HAP-1 (cell line): ENCODE measurements around the gene MGAT4A.
A peak's percentile ranks its signal among the peaks of the same experiment; 100 is the strongest.

Experiments
- DNase-seq, 2 experiments: peaks; one replicate each; pipeline ENCODE4 v3.0.0-alpha.2; 2016 to 2020; ENCODE audit warnings: low spot score in 2 of 2
- H3K27me3 ChIP-seq: fragments of 250-450 bp; sonication (Bioruptor Pico); 2 replicates; pipeline ENCODE4 v1.5.1; 2020; ENCODE audit warnings: low read depth, mild to moderate bottlenecking, moderate library complexity
- H3K36me3 ChIP-seq: fragments of 250-450 bp; sonication (Bioruptor Pico); replicated peaks from 2 replicates; pipeline ENCODE4 v1.5.1; 2020; ENCODE audit warnings: mild to moderate bottlenecking
- H3K4me1 ChIP-seq: fragments of 250-450 bp; sonication (Bioruptor Pico); 2 replicates; pipeline ENCODE4 v1.5.1; 2020; ENCODE audit warnings: mild to moderate bottlenecking
- H3K4me3 ChIP-seq: fragments of 250-450 bp; sonication (Bioruptor Pico); 2 replicates; pipeline ENCODE4 v1.5.1; 2020; ENCODE audit warnings: mild to moderate bottlenecking, moderate library complexity
- H3K9me3 ChIP-seq: fragments of 250-450 bp; sonication (Bioruptor Pico); 2 replicates; pipeline ENCODE4 v1.5.1; 2020; ENCODE audit warnings: mild to moderate bottlenecking, moderate library complexity
- in situ Hi-C: fragments of 300-500 bp; cut with MboI; formaldehyde crosslinking; loops from 3 replicates; pipeline ENCODE4 v1.14.3; 2020; ENCODE audit warnings: low sequenced_read_pairs, inconsistent platforms, mixed read lengths

MGAT4A gene

GRCh38 chr2:98634406-98635092 is 96.4 kb downstream of the MGAT4A start:
- in situ Hi-C loops: no loop called here
- H3K27me3 ChIP-seq: no peaks in the 10 kb centered on the region
- peak in 1 of 2 experiments; percentile 51 for DNase-seq
- no peak overlapping the region for H3K4me3 ChIP-seq
- no peaks in the 10 kb centered on the region for H3K36me3 ChIP-seq
- H3K4me1 ChIP-seq: no peaks in the 10 kb centered on the region
- H3K9me3 ChIP-seq: no peaks in the 10 kb centered on the region

GRCh38 chr2:98632351-98632750 is 98.6 kb downstream of the MGAT4A start:
- no peak overlapping the region for H3K4me3 ChIP-seq
- H3K9me3 ChIP-seq: no peaks in the 10 kb centered on the region
- no peaks in the 10 kb centered on the region for H3K27me3 ChIP-seq
- in situ Hi-C loops: no loop called here
- no peak for DNase-seq
- no peaks in the 10 kb centered on the region for H3K36me3 ChIP-seq
- no peaks in the 10 kb centered on the region for H3K4me1 ChIP-seq

- no peaks in the 10 kb centered on the region for H3K27me3 ChIP-seq
- DNase-seq: no peak
- in situ Hi-C loops: no loop called here
Observed at GRCh38 chr2:98623657-98624056, 107.3 kb downstream of the MGAT4A start.

GRCh38 chr2:98617149-98617548 is 113.8 kb downstream of the MGAT4A start:
- Histone ChIP-seq H3K4me3 (no peak overlapping the region), H3K27me3 (no peaks in the 10 kb centered on the region), H3K4me1 (no peaks in the 10 kb centered on the region), H3K36me3 (peaks cover 42% of the 10 kb centered on the region), H3K9me3 (no peaks in the 10 kb centered on the region)
- no peak for DNase-seq
- in situ Hi-C loops: no loop called here

More at GRCh38 chr2:98623657-98624056, 107.3 kb downstream of the MGAT4A start:
- no peaks in the 10 kb centered on the region for H3K4me1 ChIP-seq
- H3K4me3 ChIP-seq: no peak overlapping the region
- H3K36me3 ChIP-seq: peaks cover under 1% of the 10 kb centered on the region
- H3K9me3 ChIP-seq: no peaks in the 10 kb centered on the region; the same call in 1 of the 2 replicates

- in situ Hi-C loops: no loop called here
- no peak for DNase-seq
- Histone ChIP-seq H3K36me3 (peaks cover 56% of the 10 kb centered on the region), H3K4me1 (no peaks in the 10 kb centered on the region; the same call in 1 of the 2 replicates), H3K9me3 (no peaks in the 10 kb centered on the region), H3K27me3 (no peaks in the 10 kb centered on the region), H3K4me3 (no peak overlapping the region)
Observed at GRCh38 chr2:98615481-98615880, 115.5 kb downstream of the MGAT4A start.

- peaks cover 66% of the 10 kb centered on the region for H3K36me3 ChIP-seq
- in situ Hi-C loops: no loop called here
- no peak for DNase-seq
Observed at GRCh38 chr2:98614024-98614739, 116.8 kb downstream of the MGAT4A start.

GRCh38 chr2:98608962-98609604 is 121.8 kb downstream of the MGAT4A start:
- peaks cover 11% of the 10 kb centered on the region for H3K4me1 ChIP-seq
- no peaks in the 10 kb centered on the region for H3K27me3 ChIP-seq
- H3K9me3 ChIP-seq: no peaks in the 10 kb centered on the region
- H3K4me3 ChIP-seq: peak overlapping the region; percentile 90
- in situ Hi-C loops: no loop called here
- no peak for DNase-seq
- H3K36me3 ChIP-seq: peaks cover 47% of the 10 kb centered on the region

More at GRCh38 chr2:98614024-98614739, 116.8 kb downstream of the MGAT4A start:
- H3K27me3 ChIP-seq: no peaks in the 10 kb centered on the region
- peaks cover 11% of the 10 kb centered on the region for H3K4me1 ChIP-seq
- H3K4me3 ChIP-seq: no peak overlapping the region
- H3K9me3 ChIP-seq: no peaks in the 10 kb centered on the region

GRCh38 chr2:98608116-98608961 is 122.6 kb downstream of the MGAT4A start, which contains the start of the genes COA5 and UNC50:
TSS of gene COA5 (minus strand) at chr2:98608512. CDS start at chr2:98608405, 107 bp downstream.
TSS of gene UNC50 (plus strand) at chr2:98608589. CDS start at chr2:98609760, 1,171 bp downstream.
- in situ Hi-C loops: no loop called here
- Histone ChIP-seq H3K4me1 (peaks cover 11% of the 10 kb centered on the region), H3K27me3 (no peaks in the 10 kb centered on the region), H3K36me3 (peaks cover 50% of the 10 kb centered on the region), H3K4me3 (peak within 1 kb of the TSS; percentile 90), H3K9me3 (no peaks in the 10 kb centered on the region)
- peak; percentile 82 to 92 for DNase-seq

GRCh38 chr2:98607741-98608115 is 123.2 kb downstream of the MGAT4A start:
- in situ Hi-C loops: no loop called here
- peak overlapping the region; percentile 90 for H3K4me3 ChIP-seq
- H3K4me1 ChIP-seq: peaks cover 11% of the 10 kb centered on the region
- H3K36me3 ChIP-seq: peaks cover 45% of the 10 kb centered on the region
- DNase-seq: no peak
- H3K9me3 ChIP-seq: no peaks in the 10 kb centered on the region
- H3K27me3 ChIP-seq: no peaks in the 10 kb centered on the region

- no peaks in the 10 kb centered on the region for H3K9me3 ChIP-seq
- peak overlapping the region; percentile 90 for H3K4me3 ChIP-seq
- H3K36me3 ChIP-seq: peaks cover 44% of the 10 kb centered on the region
- H3K27me3 ChIP-seq: no peaks in the 10 kb centered on the region
- no peak for DNase-seq
- in situ Hi-C loops: no loop called here
- peaks cover 11% of the 10 kb centered on the region for H3K4me1 ChIP-seq
Observed at GRCh38 chr2:98607104-98607503, 123.8 kb downstream of the MGAT4A start.

GRCh38 chr2:98606431-98606830 is 124.5 kb downstream of the MGAT4A start:
- H3K27me3 ChIP-seq: no peaks in the 10 kb centered on the region
- peaks cover 45% of the 10 kb centered on the region for H3K36me3 ChIP-seq
- no peaks in the 10 kb centered on the region for H3K9me3 ChIP-seq
- in situ Hi-C loops: no loop called here
- peaks cover 11% of the 10 kb centered on the region for H3K4me1 ChIP-seq
- DNase-seq: no peak
- no peak overlapping the region for H3K4me3 ChIP-seq

- no peak overlapping the region for H3K4me3 ChIP-seq
- in situ Hi-C loops: no loop called here
- peaks cover 39% of the 10 kb centered on the region for H3K36me3 ChIP-seq
Observed at GRCh38 chr2:98605076-98605475, 125.9 kb downstream of the MGAT4A start.

GRCh38 chr2:98604547-98604946 is 126.4 kb downstream of the MGAT4A start:
- peaks cover 40% of the 10 kb centered on the region for H3K36me3 ChIP-seq
- H3K27me3 ChIP-seq: no peaks in the 10 kb centered on the region
- in situ Hi-C loops: no loop called here
- no peak for DNase-seq
- H3K9me3 ChIP-seq: no peaks in the 10 kb centered on the region
- H3K4me1 ChIP-seq: peaks cover 2% of the 10 kb centered on the region
- no peak overlapping the region for H3K4me3 ChIP-seq

More at GRCh38 chr2:98605076-98605475, 125.9 kb downstream of the MGAT4A start:
- H3K9me3 ChIP-seq: no peaks in the 10 kb centered on the region
- H3K27me3 ChIP-seq: no peaks in the 10 kb centered on the region
- no peak for DNase-seq
- peaks cover 8% of the 10 kb centered on the region for H3K4me1 ChIP-seq
